Ovary (tissue), 3 donors: ENCODE data around the gene REST.

Source experiments
- POLR2A ChIP-seq: fragments of 450-650 bp; IDR thresholded peaks from one replicate; pipeline ENCODE4 v1.6.1; 2017; ENCODE audit warnings: antibody characterized with exemption, mild to moderate bottlenecking, moderate library complexity
- TF ChIP-seq, protein P1 (sequence below), 3 donors: fragments of 450-650 bp in 2 of 3; fragments of 200-600 bp in 1 of 3; IDR thresholded peaks; one replicate each; pipeline versions ENCODE4 v1.5.1 to v1.8.0; 2016 to 2022; ENCODE audit warnings: antibody characterized with exemption in 3 of 3, mild to moderate bottlenecking in 1 of 3
- donor health status: DM: no; HTN: no; CAD: no.

DNA sequence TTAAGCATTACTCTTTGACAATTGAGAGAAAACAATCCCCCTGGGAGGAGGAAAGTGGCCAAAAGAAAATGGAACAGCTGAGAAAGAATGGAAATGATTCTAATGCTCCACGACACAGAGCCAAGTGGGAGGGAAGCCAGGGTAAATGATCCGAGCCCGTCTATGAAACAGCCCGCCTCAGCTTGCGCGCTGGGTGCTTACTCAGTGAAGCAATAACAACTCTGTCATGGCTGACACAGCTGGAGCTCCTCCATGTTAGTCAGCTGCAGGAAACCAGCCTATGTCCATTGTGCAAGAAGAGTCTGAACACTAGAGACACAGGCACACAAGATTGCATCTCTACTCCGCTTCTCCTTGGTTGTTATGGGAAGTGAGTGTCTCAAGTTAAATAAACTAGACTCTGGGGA, 50.4 kb downstream of the REST start:
- TF ChIP-seq, protein P1, sequence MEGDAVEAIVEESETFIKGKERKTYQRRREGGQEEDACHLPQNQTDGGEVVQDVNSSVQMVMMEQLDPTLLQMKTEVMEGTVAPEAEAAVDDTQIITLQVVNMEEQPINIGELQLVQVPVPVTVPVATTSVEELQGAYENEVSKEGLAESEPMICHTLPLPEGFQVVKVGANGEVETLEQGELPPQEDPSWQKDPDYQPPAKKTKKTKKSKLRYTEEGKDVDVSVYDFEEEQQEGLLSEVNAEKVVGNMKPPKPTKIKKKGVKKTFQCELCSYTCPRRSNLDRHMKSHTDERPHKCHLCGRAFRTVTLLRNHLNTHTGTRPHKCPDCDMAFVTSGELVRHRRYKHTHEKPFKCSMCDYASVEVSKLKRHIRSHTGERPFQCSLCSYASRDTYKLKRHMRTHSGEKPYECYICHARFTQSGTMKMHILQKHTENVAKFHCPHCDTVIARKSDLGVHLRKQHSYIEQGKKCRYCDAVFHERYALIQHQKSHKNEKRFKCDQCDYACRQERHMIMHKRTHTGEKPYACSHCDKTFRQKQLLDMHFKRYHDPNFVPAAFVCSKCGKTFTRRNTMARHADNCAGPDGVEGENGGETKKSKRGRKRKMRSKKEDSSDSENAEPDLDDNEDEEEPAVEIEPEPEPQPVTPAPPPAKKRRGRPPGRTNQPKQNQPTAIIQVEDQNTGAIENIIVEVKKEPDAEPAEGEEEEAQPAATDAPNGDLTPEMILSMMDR (IDR thresholded peaks at IDR 0.05) = no peak
- no peak for TF ChIP-seq POLR2A
